ENCODE data around the gene HOXC12.

- TF ChIP-seq ZFP41 (tag by site-specific recombination; IDR thresholded peaks at IDR 0.05; ENCODE audit: borderline replicate concordance) (no peak), SP2 (tag by site-specific recombination; IDR thresholded peaks at IDR 0.05) (no peak)
Observed at GRCh38 chr12:54001283-54002187, 46.8 kb downstream of the HOXC12 start.

All from HEK293 (cell line).